Kidney epithelial cell (primary cell): ENCODE data around the gene SIRT5. TPM values are rescaled to one million over a fixed set of nuclear protein-coding genes. Genes with fewer than 3 reads are reported as not detected.

Source experiments
- DNase-seq: peaks from one replicate; pipeline ENCODE4 v3.0.0-alpha.2; 2010; ENCODE audit warnings: low read depth
- H3K27me3 ChIP-seq: 2 replicates; pipeline ENCODE4 v1.6.0; 2011; ENCODE audit warnings: low read length; ENCODE audit not compliant: control insufficient read depth, insufficient read depth
- H3K36me3 ChIP-seq: 2 replicates; pipeline ENCODE4 v1.5.1; 2011; ENCODE audit warnings: low read length; ENCODE audit not compliant: control insufficient read depth, insufficient read depth
- H3K4me3 ChIP-seq: 2 replicates; pipeline ENCODE4 v1.5.1; 2011; ENCODE audit warnings: low read depth, mild to moderate bottlenecking, control low read depth, low read length
- CTCF ChIP-seq: IDR thresholded peaks from 2 replicates; pipeline ENCODE4 v1.5.1; 2011; ENCODE audit warnings: mild to moderate bottlenecking, moderate library complexity, low read length, control low read depth, inconsistent platforms; ENCODE audit not compliant: insufficient read depth, poor library complexity, severe bottlenecking
- total RNA-seq: library from RNA; depleted of rRNA; stranded (reverse); fragments of >200 nt; gene quantifications from 2 replicates; pipeline ENCODE4 v1.2.3, GENCODE V29; 2015

Gene SIRT5
- 11.0 and 11.9 TPM in 2 replicates for total RNA-seq

GRCh38 chr6:13574571-13575376 is at the start of gene SIRT5:
SIRT5 (plus strand) TSS chr6:13574601; CDS start chr6:13584111, 9,510 bp downstream.
- TF ChIP-seq CTCF, result no peak
- Histone ChIP-seq H3K36me3 (no peaks in the 10 kb centered on the region), H3K27me3 (no peaks in the 10 kb centered on the region), H3K4me3 (peak within 1 kb of the TSS; percentile 89)
- DNase-seq, result peak; percentile 44

GRCh38 chr6:13524801-13525508 is 49.4 kb upstream of the SIRT5 start:
- no peaks in the 10 kb centered on the region for H3K27me3 ChIP-seq
- TF ChIP-seq CTCF, result no peak
- no peak overlapping the region for H3K4me3 ChIP-seq
- no peak for DNase-seq
- no peaks in the 10 kb centered on the region for H3K36me3 ChIP-seq

- no peak for DNase-seq
- H3K36me3 ChIP-seq, result no peaks in the 10 kb centered on the region
- H3K27me3 ChIP-seq, result no peaks in the 10 kb centered on the region
- no peak for TF ChIP-seq CTCF
- H3K4me3 ChIP-seq, result no peak overlapping the region
These were observed 48.1 kb upstream of the SIRT5 start for GRCh38 chr6:13526357-13526726.

GRCh38 chr6:13526727-13527670 is 47.4 kb upstream of the SIRT5 start:
- H3K27me3 ChIP-seq, result no peaks in the 10 kb centered on the region
- TF ChIP-seq CTCF, result no peak
- no peak for DNase-seq
- H3K4me3 ChIP-seq, result no peak overlapping the region
- no peaks in the 10 kb centered on the region for H3K36me3 ChIP-seq

GRCh38 chr6:13527671-13528056 is 46.7 kb upstream of the SIRT5 start:
- Histone ChIP-seq H3K36me3 (no peaks in the 10 kb centered on the region), H3K27me3 (no peaks in the 10 kb centered on the region), H3K4me3 (no peak overlapping the region)
- no peak for TF ChIP-seq CTCF
- no peak for DNase-seq
